DND-41 (cell line): ENCODE results near the gene CLCC1.

Experiments
- EZH2 ChIP-seq: IDR thresholded peaks from 3 replicates; pipeline ENCODE4 v1.6.1; 2012; ENCODE audit warnings: borderline replicate concordance, low read depth, mild to moderate bottlenecking, moderate library complexity, low read length, inconsistent platforms; ENCODE audit not compliant: severe bottlenecking
- TF ChIP-seq, protein P1 (sequence below): IDR thresholded peaks from 2 replicates; pipeline ENCODE4 v1.5.1; 2012; ENCODE audit warnings: borderline replicate concordance, low read length, moderate library complexity, mild to moderate bottlenecking; ENCODE audit not compliant: poor library complexity, severe bottlenecking; ENCODE audit errors: extremely low read depth

DNA sequence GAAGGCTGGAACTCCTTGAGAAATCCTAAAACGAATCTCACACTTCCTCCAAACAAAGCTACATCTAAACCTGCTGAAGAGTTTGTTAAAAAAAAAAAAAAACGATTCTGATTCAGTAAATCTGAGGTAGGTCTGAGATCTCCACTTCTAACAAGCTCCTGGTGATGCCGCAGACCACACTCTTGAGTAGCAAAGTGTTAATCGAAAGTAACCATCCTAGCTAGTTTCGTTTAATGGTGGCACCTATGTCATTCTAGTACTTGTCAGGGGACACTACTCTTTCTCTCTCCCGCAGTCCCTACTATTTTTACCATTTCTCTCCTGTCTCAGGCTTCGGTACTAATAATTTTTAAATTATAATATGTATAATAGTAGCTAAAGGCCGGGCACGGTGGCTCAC, 2.1 kb downstream of the CLCC1 start:
- TF ChIP-seq, protein P1, sequence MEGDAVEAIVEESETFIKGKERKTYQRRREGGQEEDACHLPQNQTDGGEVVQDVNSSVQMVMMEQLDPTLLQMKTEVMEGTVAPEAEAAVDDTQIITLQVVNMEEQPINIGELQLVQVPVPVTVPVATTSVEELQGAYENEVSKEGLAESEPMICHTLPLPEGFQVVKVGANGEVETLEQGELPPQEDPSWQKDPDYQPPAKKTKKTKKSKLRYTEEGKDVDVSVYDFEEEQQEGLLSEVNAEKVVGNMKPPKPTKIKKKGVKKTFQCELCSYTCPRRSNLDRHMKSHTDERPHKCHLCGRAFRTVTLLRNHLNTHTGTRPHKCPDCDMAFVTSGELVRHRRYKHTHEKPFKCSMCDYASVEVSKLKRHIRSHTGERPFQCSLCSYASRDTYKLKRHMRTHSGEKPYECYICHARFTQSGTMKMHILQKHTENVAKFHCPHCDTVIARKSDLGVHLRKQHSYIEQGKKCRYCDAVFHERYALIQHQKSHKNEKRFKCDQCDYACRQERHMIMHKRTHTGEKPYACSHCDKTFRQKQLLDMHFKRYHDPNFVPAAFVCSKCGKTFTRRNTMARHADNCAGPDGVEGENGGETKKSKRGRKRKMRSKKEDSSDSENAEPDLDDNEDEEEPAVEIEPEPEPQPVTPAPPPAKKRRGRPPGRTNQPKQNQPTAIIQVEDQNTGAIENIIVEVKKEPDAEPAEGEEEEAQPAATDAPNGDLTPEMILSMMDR = no peak
- no peak for TF ChIP-seq EZH2
